BJ (cell line): ENCODE results near the gene FBXO48. TPM values are rescaled to one million over a fixed set of nuclear protein-coding genes. Genes with fewer than 3 reads are reported as not detected.

Experiments used
- CTCF ChIA-PET: fragments of 350-600 bp; formaldehyde crosslinking; extraction: SDS; loops from one replicate; lab custom pipeline; 2021; ENCODE audit warnings: antibody characterized with exemption, inconsistent platforms; lab: Yijun Ruan, JAX
- POLR2A ChIA-PET: fragments of 300-600 bp; sonication (Branson Sonifier 250); formaldehyde crosslinking; extraction: SDS; loops from one replicate; lab custom pipeline; 2021; ENCODE audit warnings: antibody characterized with exemption; lab: Charles Lee
- DNase-seq: peaks from one replicate; pipeline ENCODE4 v3.0.0-alpha.2; 2011; ENCODE audit warnings: low read depth
- H3K27me3 ChIP-seq: 2 replicates; pipeline ENCODE4 v1.6.0; 2011; ENCODE audit warnings: low read length; ENCODE audit not compliant: control insufficient read depth, insufficient read depth
- H3K36me3 ChIP-seq: 2 replicates; pipeline ENCODE4 v1.5.1; 2011; ENCODE audit warnings: low read length; ENCODE audit not compliant: control insufficient read depth, insufficient read depth
- H3K4me3 ChIP-seq: 2 replicates; pipeline ENCODE4 v1.5.1; 2011; ENCODE audit warnings: low read depth, mild to moderate bottlenecking, control low read depth, low read length
- CTCF ChIP-seq: IDR thresholded peaks from 2 replicates; pipeline ENCODE4 v1.5.1; 2011; ENCODE audit warnings: low read depth, mild to moderate bottlenecking, control low read depth, inconsistent platforms, low read length, moderate library complexity; ENCODE audit not compliant: insufficient read depth
- polyA plus RNA-seq: library from polyadenylated mRNA; depleted of rRNA; stranded (reverse); fragments of >200 nt; gene quantifications from 2 replicates; pipeline ENCODE4 v1.2.3, GENCODE V29; 2011

FBXO48 gene
- polyA plus RNA-seq, 1 experiment = 0.49 TPM

GRCh38 chr2:68466778-68467076 lies 367 bp downstream of the FBXO48 start:
- POLR2A ChIA-PET = no interaction called here
- no peak for DNase-seq
- Histone ChIP-seq H3K4me3 (peak overlapping the region; percentile 80), H3K27me3 (no peaks in the 10 kb centered on the region; the same call in 1 of the 2 replicates), H3K36me3 (no peaks in the 10 kb centered on the region)
- TF ChIP-seq CTCF = no peak
- CTCF ChIA-PET = interaction anchor here (0.5 to 7.2 kb wide), 9 partner anchors 8 to 546 kb away, joined by 3 to 69 read pairs (median 4); partner anchors contain the start of gene ANTXR1

- peak; percentile 46 for DNase-seq
- CTCF ChIA-PET = interaction anchor here (0.5 to 7.2 kb wide), 8 partner anchors 8 to 547 kb away, joined by 3 to 69 read pairs (median 4); partner anchors contain the start of gene ANTXR1
- Histone ChIP-seq H3K27me3 (no peaks in the 10 kb centered on the region; the same call in 1 of the 2 replicates), H3K4me3 (peak overlapping the region; percentile 80), H3K36me3 (no peaks in the 10 kb centered on the region)
- POLR2A ChIA-PET = no interaction called here
- TF ChIP-seq CTCF = peak; percentile 44
These were observed 725 bp downstream of the FBXO48 start for GRCh38 chr2:68466361-68466777.

- no peak overlapping the region for H3K4me3 ChIP-seq
- no peak for DNase-seq
- no peaks in the 10 kb centered on the region for H3K36me3 ChIP-seq
- no peaks in the 10 kb centered on the region for H3K27me3 ChIP-seq
- POLR2A ChIA-PET = no interaction called here
- CTCF ChIA-PET = interaction anchor here (0.7 to 7.2 kb wide), 9 partner anchors 12 to 461 kb away, joined by 3 to 69 read pairs (median 4); no protein-coding TSS in a partner anchor
- TF ChIP-seq CTCF = no peak
These were observed 1.8 kb downstream of the FBXO48 start for GRCh38 chr2:68465081-68465916.

GRCh38 chr2:68464651-68465050 lies 2.4 kb downstream of the FBXO48 start:
- ChIA-PET POLR2A (no interaction called here), CTCF (interaction anchor here (0.7 to 7.2 kb wide), 6 partner anchors 12 to 462 kb away, joined by 3 to 69 read pairs (median 4); no protein-coding TSS in a partner anchor)

More at GRCh38 chr2:68464651-68465050, 2.4 kb downstream of the FBXO48 start:
- no peaks in the 10 kb centered on the region for H3K36me3 ChIP-seq
- H3K27me3 ChIP-seq = no peaks in the 10 kb centered on the region
- TF ChIP-seq CTCF = no peak
- H3K4me3 ChIP-seq = no peak overlapping the region
- no peak for DNase-seq
